Myocyte (in vitro differentiated cells): ENCODE results near the gene CYB561D1. TPM values are rescaled to one million over a fixed set of nuclear protein-coding genes. Genes with fewer than 3 reads are reported as not detected.
"Not testable (repeated sequence)": the region's sequence is repeated elsewhere in the genome, so short reads cannot be mapped to it uniquely, and the experiment has no call there.

Source experiments
- DNase-seq: peaks from one replicate; pipeline ENCODE4 v3.0.0-alpha.2; 2012; ENCODE audit warnings: low read depth
- polyA plus RNA-seq: library from polyadenylated mRNA; unstranded; fragments of >200 nt; gene quantifications from one replicate; pipeline ENCODE4 v1.2.1, GENCODE V29; 2012; ENCODE audit warnings: missing spikeins
- total RNA-seq: library from RNA; depleted of rRNA; stranded (reverse); fragments of >200 nt; gene quantifications from 2 replicates; pipeline ENCODE4 v1.2.3, GENCODE V29; 2014

Gene CYB561D1
- total RNA-seq, result 3.9 and 6.1 TPM in 2 replicates
- 10.5 TPM for polyA plus RNA-seq

- peak; percentile 87 for DNase-seq
Observed at GRCh38 chr1:109493805-109494539, at the start of gene CYB561D1. CYB561D1 (plus strand) TSS chr1:109494094; CDS start chr1:109494140, 46 bp downstream.

- DNase-seq, result no peak
Observed at GRCh38 chr1:109444346-109444745, 49.5 kb upstream of the CYB561D1 start.

- DNase-seq, result not testable (repeated sequence)
Observed at GRCh38 chr1:109445949-109446695, 47.8 kb upstream of the CYB561D1 start.

- no peak for DNase-seq
Observed at GRCh38 chr1:109447524-109447923, 46.4 kb upstream of the CYB561D1 start.

- DNase-seq, result no peak
Observed at GRCh38 chr1:109454497-109455133, 39.3 kb upstream of the CYB561D1 start.

- DNase-seq, result no peak
Observed at GRCh38 chr1:109457819-109458218, 36.1 kb upstream of the CYB561D1 start.

- no peak for DNase-seq
Observed at GRCh38 chr1:109466125-109466451, 27.8 kb upstream of the CYB561D1 start.

GRCh38 chr1:109466452-109467300 lies 27.2 kb upstream of the CYB561D1 start, which contains the start of gene SYPL2:
SYPL2 (plus strand) TSS chr1:109466546; CDS start chr1:109466844, 298 bp downstream.
- DNase-seq, result peak; percentile 77

GRCh38 chr1:109467301-109467777 lies 26.6 kb upstream of the CYB561D1 start:
- no peak for DNase-seq

- DNase-seq, result no peak
Observed at GRCh38 chr1:109468061-109468460, 25.8 kb upstream of the CYB561D1 start.

- DNase-seq, result no peak
Observed at GRCh38 chr1:109468903-109469302, 25.0 kb upstream of the CYB561D1 start.

GRCh38 chr1:109470245-109470644 lies 23.6 kb upstream of the CYB561D1 start:
- DNase-seq, result no peak

GRCh38 chr1:109472779-109473178 lies 21.1 kb upstream of the CYB561D1 start:
- no peak for DNase-seq

- DNase-seq, result not testable (repeated sequence)
Observed at GRCh38 chr1:109473284-109474057, 20.4 kb upstream of the CYB561D1 start.

- no peak for DNase-seq
Observed at GRCh38 chr1:109474697-109475096, 19.2 kb upstream of the CYB561D1 start.

- no peak for DNase-seq
Observed at GRCh38 chr1:109475261-109475660, 18.6 kb upstream of the CYB561D1 start.

GRCh38 chr1:109476825-109477224 lies 17.1 kb upstream of the CYB561D1 start:
- DNase-seq, result no peak

- no peak for DNase-seq
Observed at GRCh38 chr1:109477821-109478220, 16.1 kb upstream of the CYB561D1 start.

GRCh38 chr1:109478806-109479205 lies 15.1 kb upstream of the CYB561D1 start:
- no peak for DNase-seq

GRCh38 chr1:109479311-109479710 lies 14.6 kb upstream of the CYB561D1 start:
- no peak for DNase-seq
